ENCODE data around the gene TTC7B.

TTC7B gene

GRCh38 chr14:90795744-90796143 is 20.5 kb downstream of the TTC7B start:
- no peaks in the 10 kb centered on the region for H3K4me1 ChIP-seq (ENCODE audit: insufficient read depth, low read length, severe bottlenecking)
- H3K9ac ChIP-seq (ENCODE audit: low read length), result no peak overlapping the region
- H3K27ac ChIP-seq (ENCODE audit: low read depth, low read length, poor library complexity, severe bottlenecking), result no peak overlapping the region
- H3F3A ChIP-seq (ENCODE audit: insufficient read depth, low read length), result no peaks in the 10 kb centered on the region
- no peaks in the 10 kb centered on the region for H3K9me2 ChIP-seq (ENCODE audit: low read depth, low read length)
- H4K20me1 ChIP-seq (ENCODE audit: insufficient read depth, low read length), result no peaks in the 10 kb centered on the region
- H3K9me3 ChIP-seq (ENCODE audit: low read length), result no peaks in the 10 kb centered on the region
- H2AFZ ChIP-seq (ENCODE audit: low read length), result no peak overlapping the region
- no peak overlapping the region for H3K4me3 ChIP-seq (ENCODE audit: low read depth, low read length, poor library complexity, severe bottlenecking)
- no peaks in the 10 kb centered on the region; the same call in 1 of the 2 replicates for H3K27me3 ChIP-seq (ENCODE audit: insufficient read depth, low read length)
- TF ChIP-seq CTCF (IDR thresholded peaks at IDR 0.05; ENCODE audit: low read length) (no peak), EZH2 (IDR thresholded peaks at IDR 0.05; ENCODE audit: borderline replicate concordance, low read length) (no peak)
- H3K4me2 ChIP-seq (ENCODE audit: low read length), result no peak overlapping the region
- H3K79me2 ChIP-seq (ENCODE audit: insufficient read depth, low read length), result no peaks in the 10 kb centered on the region
- H3K36me3 ChIP-seq (ENCODE audit: insufficient read depth, low read length), result no peaks in the 10 kb centered on the region

GRCh38 chr14:90791486-90791885 is 24.7 kb downstream of the TTC7B start:
- Histone ChIP-seq H3F3A (ENCODE audit: insufficient read depth, low read length) (no peaks in the 10 kb centered on the region), H3K27me3 (ENCODE audit: insufficient read depth, low read length) (no peaks in the 10 kb centered on the region), H3K4me3 (ENCODE audit: low read depth, low read length, poor library complexity, severe bottlenecking) (no peak overlapping the region), H3K36me3 (ENCODE audit: insufficient read depth, low read length) (no peaks in the 10 kb centered on the region), H3K4me1 (ENCODE audit: insufficient read depth, low read length, severe bottlenecking) (no peaks in the 10 kb centered on the region), H3K9me3 (ENCODE audit: low read length) (no peaks in the 10 kb centered on the region), H3K27ac (ENCODE audit: low read depth, low read length, poor library complexity, severe bottlenecking) (no peak overlapping the region), H3K4me2 (ENCODE audit: low read length) (no peak overlapping the region), H4K20me1 (ENCODE audit: insufficient read depth, low read length) (no peaks in the 10 kb centered on the region), H3K9ac (ENCODE audit: low read length) (no peak overlapping the region), H3K79me2 (ENCODE audit: insufficient read depth, low read length) (no peaks in the 10 kb centered on the region), H3K9me2 (ENCODE audit: low read depth, low read length) (no peaks in the 10 kb centered on the region), H2AFZ (ENCODE audit: low read length) (no peak overlapping the region)
- TF ChIP-seq EZH2 (IDR thresholded peaks at IDR 0.05; ENCODE audit: borderline replicate concordance, low read length) (no peak), CTCF (IDR thresholded peaks at IDR 0.05; ENCODE audit: low read length) (no peak)

- H3K27me3 ChIP-seq (ENCODE audit: insufficient read depth, low read length), result no peaks in the 10 kb centered on the region
- H3K4me1 ChIP-seq (ENCODE audit: insufficient read depth, low read length, severe bottlenecking), result no peaks in the 10 kb centered on the region
- no peak overlapping the region for H3K4me3 ChIP-seq (ENCODE audit: low read depth, low read length, poor library complexity, severe bottlenecking)
- no peak overlapping the region for H3K27ac ChIP-seq (ENCODE audit: low read depth, low read length, poor library complexity, severe bottlenecking)
- no peaks in the 10 kb centered on the region for H3K9me2 ChIP-seq (ENCODE audit: low read depth, low read length)
- no peaks in the 10 kb centered on the region for H3K79me2 ChIP-seq (ENCODE audit: insufficient read depth, low read length)
- H3F3A ChIP-seq (ENCODE audit: insufficient read depth, low read length), result no peaks in the 10 kb centered on the region
- no peaks in the 10 kb centered on the region for H3K36me3 ChIP-seq (ENCODE audit: insufficient read depth, low read length)
- no peak for TF ChIP-seq EZH2 (IDR thresholded peaks at IDR 0.05; ENCODE audit: borderline replicate concordance, low read length)
- no peak for TF ChIP-seq CTCF (IDR thresholded peaks at IDR 0.05; ENCODE audit: low read length)
- no peaks in the 10 kb centered on the region for H3K9me3 ChIP-seq (ENCODE audit: low read length)
- H3K9ac ChIP-seq (ENCODE audit: low read length), result no peak overlapping the region
- H3K4me2 ChIP-seq (ENCODE audit: low read length), result no peak overlapping the region
- H4K20me1 ChIP-seq (ENCODE audit: insufficient read depth, low read length), result no peaks in the 10 kb centered on the region
- no peak overlapping the region for H2AFZ ChIP-seq (ENCODE audit: low read length)
Measured at GRCh38 chr14:90788031-90788430, 28.2 kb downstream of the TTC7B start.
